SU-DHL-6 (cell line): ENCODE results near the gene PLXNB1.

ENCODE experiments used
- H2AFZ ChIP-seq: fragments of 200-600 bp; sonication (generic); 2 replicates; pipeline ENCODE4 v1.6.1; 2014; ENCODE audit warnings: low read depth, mild to moderate bottlenecking, moderate library complexity, mixed read lengths, antibody characterized with exemption, low read length; ENCODE audit not compliant: severe bottlenecking
- H3F3A ChIP-seq: fragments of 200-600 bp; shearing (Covaris generic); 2 replicates; pipeline ENCODE4 v1.6.0; 2016; ENCODE audit warnings: antibody characterized with exemption, mild to moderate bottlenecking; ENCODE audit not compliant: insufficient read depth
- H3K27ac ChIP-seq: fragments of 200-600 bp; sonication (generic); 2 replicates; pipeline ENCODE4 v1.5.1; 2016; ENCODE audit warnings: low read depth, mild to moderate bottlenecking, low read length, moderate library complexity, mixed read lengths
- H3K27me3 ChIP-seq: fragments of 200-600 bp; sonication (generic), shearing (Covaris generic); 2 replicates; pipeline ENCODE4 v1.6.0; 2014; ENCODE audit warnings: mild to moderate bottlenecking, low read length
- H3K36me3 ChIP-seq: fragments of 200-600 bp; sonication (generic); 2 replicates; pipeline ENCODE4 v1.6.1; 2014; ENCODE audit warnings: mild to moderate bottlenecking, low read length, mixed read lengths
- H3K4me2 ChIP-seq: fragments of 300-600, 200-600 bp; shearing (Covaris generic), sonication (generic); 2 replicates; pipeline ENCODE4 v1.6.0; 2014; ENCODE audit warnings: low read length, low read depth, mild to moderate bottlenecking; ENCODE audit not compliant: poor library complexity, severe bottlenecking
- H3K4me3 ChIP-seq: fragments of 200-600 bp; sonication (generic); 2 replicates; pipeline ENCODE4 v1.5.1; 2014; ENCODE audit warnings: antibody characterized with exemption, low read length, mild to moderate bottlenecking, mixed read lengths; ENCODE audit not compliant: insufficient read depth, poor library complexity, severe bottlenecking
- H3K79me2 ChIP-seq: fragments of 200-600 bp; sonication (generic); 2 replicates; pipeline ENCODE4 v1.6.1; 2014; ENCODE audit warnings: mild to moderate bottlenecking, low read length, moderate library complexity; ENCODE audit not compliant: insufficient read depth
- H3K9ac ChIP-seq: fragments of 200-600 bp; sonication (generic); 2 replicates; pipeline ENCODE4 v1.7.0; 2014; ENCODE audit warnings: mild to moderate bottlenecking, low read length
- H3K9me2 ChIP-seq: fragments of 200-600 bp; sonication (generic); replicated peaks from 2 replicates; pipeline ENCODE4 v1.6.1; 2014; ENCODE audit warnings: low read length; ENCODE audit not compliant: insufficient read depth
- H3K9me3 ChIP-seq: fragments of 200-600 bp; sonication (generic); 2 replicates; pipeline ENCODE4 v1.6.1; 2014; ENCODE audit warnings: low read length, mixed read lengths; ENCODE audit not compliant: insufficient read depth
- H4K20me1 ChIP-seq: fragments of 200-600 bp; sonication (generic); 2 replicates; pipeline ENCODE4 v1.6.1; 2014; ENCODE audit warnings: low read depth, mild to moderate bottlenecking, antibody characterized with exemption, low read length, moderate library complexity, mixed read lengths
- CTCF ChIP-seq: fragments of 200-600 bp; sonication (generic); IDR thresholded peaks from one replicate; pipeline ENCODE4 v1.5.1; 2017; ENCODE audit warnings: antibody characterized with exemption, mild to moderate bottlenecking, low read length, moderate library complexity; ENCODE audit not compliant: insufficient read depth, poor library complexity, severe bottlenecking
- EZH2phosphoT487 ChIP-seq: fragments of 200-600 bp; sonication (generic), shearing (Covaris generic); conservative IDR thresholded peaks from 2 replicates; pipeline ENCODE4 v1.6.1; 2018; ENCODE audit warnings: mild to moderate bottlenecking, antibody characterized with exemption, low read length, moderate library complexity, mixed read lengths

PLXNB1 gene

GRCh38 chr3:48477959-48478520, 48.2 kb upstream of the PLXNB1 start:
- no peaks in the 10 kb centered on the region for H3K79me2 ChIP-seq
- H3F3A ChIP-seq: peaks cover 7% of the 10 kb centered on the region
- no peaks in the 10 kb centered on the region for H3K9me3 ChIP-seq
- H3K4me2 ChIP-seq: no peak overlapping the region
- no peak overlapping the region for H3K4me3 ChIP-seq
- H3K27ac ChIP-seq: no peak overlapping the region
- no peaks in the 10 kb centered on the region for H3K27me3 ChIP-seq
- no peak overlapping the region for H2AFZ ChIP-seq
- H3K9me2 ChIP-seq: no peaks in the 10 kb centered on the region
- no peak overlapping the region for H3K9ac ChIP-seq
- no peaks in the 10 kb centered on the region for H3K36me3 ChIP-seq
- no peak for TF ChIP-seq EZH2phosphoT487
- no peak for TF ChIP-seq CTCF
- no peaks in the 10 kb centered on the region for H4K20me1 ChIP-seq

GRCh38 chr3:48476426-48477053, 46.7 kb upstream of the PLXNB1 start:
- no peak overlapping the region for H3K4me3 ChIP-seq
- H3K79me2 ChIP-seq: no peaks in the 10 kb centered on the region
- H3F3A ChIP-seq: peaks cover 14% of the 10 kb centered on the region
- no peak overlapping the region for H3K4me2 ChIP-seq
- no peaks in the 10 kb centered on the region for H3K36me3 ChIP-seq
- no peaks in the 10 kb centered on the region for H4K20me1 ChIP-seq
- no peak overlapping the region for H3K27ac ChIP-seq
- no peaks in the 10 kb centered on the region for H3K27me3 ChIP-seq
- H3K9me3 ChIP-seq: no peaks in the 10 kb centered on the region
- no peak overlapping the region for H3K9ac ChIP-seq
- H3K9me2 ChIP-seq: no peaks in the 10 kb centered on the region
- TF ChIP-seq CTCF: no peak
- TF ChIP-seq EZH2phosphoT487: no peak
- no peak overlapping the region for H2AFZ ChIP-seq

- no peaks in the 10 kb centered on the region for H4K20me1 ChIP-seq
- TF ChIP-seq EZH2phosphoT487: no peak
- no peak for TF ChIP-seq CTCF
- H3K36me3 ChIP-seq: no peaks in the 10 kb centered on the region
- no peak overlapping the region for H2AFZ ChIP-seq
- peaks cover 14% of the 10 kb centered on the region for H3F3A ChIP-seq
- no peak overlapping the region for H3K9ac ChIP-seq
- H3K9me3 ChIP-seq: no peaks in the 10 kb centered on the region
- no peak overlapping the region for H3K4me3 ChIP-seq
- H3K27ac ChIP-seq: no peak overlapping the region
- H3K9me2 ChIP-seq: no peaks in the 10 kb centered on the region
- no peaks in the 10 kb centered on the region for H3K27me3 ChIP-seq
- 0 out of 2 replicates have a peak, but pooled peaks cover 3% of the 10 kb centered on the region for H3K79me2 ChIP-seq
- H3K4me2 ChIP-seq: no peak overlapping the region
Measured at GRCh38 chr3:48475188-48475587, 45.3 kb upstream of the PLXNB1 start.
